ENCODE data around the gene KCNH5. TPM values are rescaled to one million over a fixed set of nuclear protein-coding genes. Genes with fewer than 3 reads are reported as not detected.

Gene KCNH5
- total RNA-seq, 1 donor: under 0.01 TPM

DNA sequence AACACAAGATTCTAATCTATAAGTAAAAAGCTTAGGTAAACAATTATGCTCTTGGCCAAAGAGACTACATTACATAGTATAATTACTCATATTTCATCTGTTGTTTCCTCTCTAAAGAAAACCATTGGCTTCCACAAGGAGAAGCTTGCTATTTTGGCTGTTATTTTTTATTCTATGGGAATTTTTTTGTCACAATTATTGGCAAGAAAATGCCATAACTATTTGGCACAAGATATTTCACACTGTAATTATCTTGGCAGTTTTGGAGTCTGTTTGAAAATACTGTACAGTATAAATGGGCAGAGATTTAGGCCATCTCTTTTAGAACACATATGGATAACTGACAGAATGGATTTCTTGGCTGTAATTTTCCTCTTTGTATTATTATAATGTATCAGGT is 51.2 kb downstream of the KCNH5 start:
- no peak for DNase-seq (ENCODE audit: low read depth in 2 of 3, low spot score in 2 of 3)

- DNase-seq (ENCODE audit: low read depth in 2 of 3, low spot score in 2 of 3): no peak
Measured at GRCh38 chr14:62988967-62989366, 56.3 kb downstream of the KCNH5 start.

DNA sequence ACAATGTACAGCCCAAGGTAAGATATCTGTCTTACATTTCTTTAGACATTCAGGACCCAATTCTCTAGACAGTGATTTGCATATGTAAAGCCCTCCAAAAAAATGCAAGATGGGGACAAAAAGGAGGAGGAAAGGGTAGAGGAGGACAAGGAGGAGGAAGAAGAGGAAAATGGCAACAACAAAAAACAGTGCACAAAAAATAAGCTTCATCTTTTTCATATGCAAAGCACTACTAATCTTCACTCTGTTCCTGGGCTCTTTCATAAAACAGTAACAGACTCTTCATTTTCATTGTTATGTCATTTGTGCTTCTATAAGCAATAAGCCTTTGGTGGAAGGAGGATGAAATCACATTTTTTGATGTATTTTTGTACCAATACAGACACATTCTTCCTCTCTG is 61.4 kb downstream of the KCNH5 start:
- DNase-seq (ENCODE audit: low read depth in 2 of 3, low spot score in 2 of 3): no peak

- DNase-seq (ENCODE audit: low read depth in 2 of 3, low spot score in 2 of 3): no peak
Measured at GRCh38 chr14:62980693-62981092, 64.6 kb downstream of the KCNH5 start.

DNA sequence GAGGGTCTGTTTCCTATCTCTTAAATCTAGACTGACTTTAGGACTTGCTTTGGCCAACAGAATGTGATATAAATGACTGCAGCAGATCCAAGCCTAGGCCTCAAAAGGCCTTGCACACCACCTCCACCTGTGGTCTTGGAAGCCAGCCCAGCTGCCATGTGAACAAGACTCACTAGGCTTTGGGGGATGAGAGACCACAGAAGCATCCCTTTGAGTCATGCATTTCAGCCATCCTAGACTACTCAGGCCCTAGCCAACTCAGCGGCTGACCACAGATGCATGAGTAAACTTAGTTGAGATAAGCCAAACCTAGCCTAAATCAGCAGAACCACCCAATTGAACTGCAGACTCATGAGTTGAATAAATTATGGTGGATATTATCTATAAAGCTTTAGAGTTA is 87.7 kb downstream of the KCNH5 start:
- no peak for DNase-seq (ENCODE audit: low read depth in 2 of 3, low spot score in 2 of 3)

GRCh38 chr14:62956413-62956812 is 88.8 kb downstream of the KCNH5 start:
- DNase-seq (ENCODE audit: low read depth in 2 of 3, low spot score in 2 of 3): no peak

DNA sequence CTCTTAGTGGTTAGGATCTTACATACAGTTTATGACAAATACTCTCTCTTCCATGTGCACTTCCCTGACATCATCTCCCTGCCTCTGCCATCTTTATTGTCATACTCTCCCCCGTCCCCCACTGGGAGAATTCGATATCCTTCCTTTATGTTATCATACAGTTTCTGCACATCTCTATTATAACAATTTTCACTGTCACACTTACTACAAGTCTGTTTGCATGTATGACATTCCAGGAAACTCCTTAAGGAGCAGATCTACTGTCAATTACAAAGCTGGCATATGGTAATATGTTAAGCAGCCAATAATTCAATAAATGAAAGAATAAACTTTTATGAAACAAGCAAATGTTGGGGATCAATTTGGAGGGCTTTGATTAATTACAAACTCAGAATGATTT is 91.1 kb downstream of the KCNH5 start:
- DNase-seq (ENCODE audit: low read depth in 2 of 3, low spot score in 2 of 3): no peak

DNA sequence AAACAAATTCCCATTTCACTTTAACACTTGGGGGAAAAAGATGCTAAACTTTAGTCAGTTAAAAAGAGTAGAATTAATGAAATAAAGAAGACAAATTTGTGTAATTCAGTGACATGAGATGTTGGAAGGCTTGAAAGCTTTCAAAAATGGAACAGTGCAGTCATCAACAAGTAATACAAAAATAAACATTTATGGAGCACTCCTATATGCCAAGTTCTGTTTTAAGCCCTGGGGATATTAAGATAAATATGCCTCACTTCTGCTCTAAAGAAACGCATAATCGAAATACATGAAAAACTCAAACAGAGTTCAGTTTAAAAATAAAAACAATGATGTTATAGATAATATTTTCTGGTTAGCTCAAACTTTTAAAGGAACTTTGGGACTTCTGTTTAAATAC is 93.0 kb downstream of the KCNH5 start:
- no peak for DNase-seq (ENCODE audit: low read depth in 2 of 3, low spot score in 2 of 3)

GRCh38 chr14:62947301-62947700 is 98.0 kb downstream of the KCNH5 start:
- no peak for DNase-seq (ENCODE audit: low read depth in 2 of 3, low spot score in 2 of 3)

- DNase-seq (ENCODE audit: low read depth in 2 of 3, low spot score in 2 of 3): no peak
Measured at GRCh38 chr14:62946221-62946620, 99.0 kb downstream of the KCNH5 start.

- DNase-seq (ENCODE audit: low read depth in 2 of 3, low spot score in 2 of 3): no peak
Measured at GRCh38 chr14:62943202-62943601, 102.1 kb downstream of the KCNH5 start.

GRCh38 chr14:62939970-62940369 is 105.3 kb downstream of the KCNH5 start:
- no peak for DNase-seq (ENCODE audit: low read depth in 2 of 3, low spot score in 2 of 3)

- DNase-seq (ENCODE audit: low read depth in 2 of 3, low spot score in 2 of 3): no peak
Measured at GRCh38 chr14:62938778-62939177, 106.5 kb downstream of the KCNH5 start.

- DNase-seq (ENCODE audit: low read depth in 2 of 3, low spot score in 2 of 3): no peak
Measured at GRCh38 chr14:62934439-62934838, 110.8 kb downstream of the KCNH5 start.

DNA sequence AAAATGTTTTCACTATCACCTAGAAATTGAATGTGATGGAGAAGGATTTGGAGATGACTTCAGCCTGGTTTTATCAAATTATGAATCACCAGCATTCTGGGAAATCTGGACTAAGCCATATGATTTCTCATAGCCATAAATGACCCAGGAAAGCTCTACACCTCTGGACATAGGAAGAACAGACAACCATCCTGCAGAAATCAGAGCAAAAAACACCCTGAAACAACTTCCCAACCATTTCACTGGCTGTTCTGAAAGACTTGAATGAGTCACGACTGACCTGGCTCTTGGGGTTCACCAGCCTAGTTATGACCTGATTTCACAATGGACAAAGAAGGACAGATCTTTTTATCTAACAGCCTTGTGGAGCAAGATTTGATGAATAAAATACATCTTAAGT is 123.8 kb downstream of the KCNH5 start:
- no peak for DNase-seq (ENCODE audit: low read depth in 2 of 3, low spot score in 2 of 3)

GRCh38 chr14:62916551-62916950 is 128.7 kb downstream of the KCNH5 start:
- no peak for DNase-seq (ENCODE audit: low read depth in 2 of 3, low spot score in 2 of 3)

DNA sequence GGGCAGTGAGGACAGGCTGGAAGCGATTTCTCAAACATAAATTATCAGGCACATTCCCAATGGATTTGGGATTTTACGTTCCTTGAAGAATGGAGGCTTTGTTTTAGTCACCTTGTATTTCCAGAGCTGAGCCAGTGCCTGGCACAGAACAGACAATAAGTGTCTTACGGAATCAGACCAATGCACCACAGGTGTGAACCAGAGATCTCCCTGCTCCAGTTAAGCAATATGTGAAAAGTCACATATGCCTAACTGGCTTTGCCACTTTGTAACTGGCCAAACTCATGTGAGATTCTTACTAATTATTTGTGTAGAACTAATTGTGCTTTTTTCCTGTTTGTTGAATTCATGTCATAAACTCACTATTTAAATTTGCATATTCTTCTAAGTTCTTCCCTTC is 130.4 kb downstream of the KCNH5 start:
- no peak for DNase-seq (ENCODE audit: low read depth in 2 of 3, low spot score in 2 of 3)

GRCh38 chr14:62914025-62914424 is 131.2 kb downstream of the KCNH5 start:
- DNase-seq (ENCODE audit: low read depth in 2 of 3, low spot score in 2 of 3): no peak

GRCh38 chr14:62908506-62908905 is 136.8 kb downstream of the KCNH5 start:
- DNase-seq (ENCODE audit: low read depth in 2 of 3, low spot score in 2 of 3): no peak

DNA sequence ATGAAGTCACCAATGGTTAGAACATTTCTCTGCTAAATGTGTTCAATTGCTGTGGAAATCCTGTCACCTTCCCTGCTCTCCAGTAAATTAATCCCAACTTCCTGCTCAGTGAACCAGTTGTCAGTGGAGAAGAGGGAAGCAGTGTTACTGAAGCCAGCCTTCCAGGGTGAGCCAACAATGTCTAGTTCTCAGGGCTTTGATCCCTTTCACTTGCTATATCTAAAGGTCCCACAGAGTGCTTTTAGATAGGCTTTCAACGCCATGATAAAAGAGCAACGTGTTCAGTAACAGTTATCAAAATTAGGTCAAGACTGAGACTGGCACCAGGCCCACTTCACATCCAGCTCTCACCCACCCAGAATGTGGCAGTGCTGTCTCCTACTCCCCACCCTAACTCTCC is 139.7 kb downstream of the KCNH5 start:
- DNase-seq (ENCODE audit: low read depth in 2 of 3, low spot score in 2 of 3): no peak

DNA sequence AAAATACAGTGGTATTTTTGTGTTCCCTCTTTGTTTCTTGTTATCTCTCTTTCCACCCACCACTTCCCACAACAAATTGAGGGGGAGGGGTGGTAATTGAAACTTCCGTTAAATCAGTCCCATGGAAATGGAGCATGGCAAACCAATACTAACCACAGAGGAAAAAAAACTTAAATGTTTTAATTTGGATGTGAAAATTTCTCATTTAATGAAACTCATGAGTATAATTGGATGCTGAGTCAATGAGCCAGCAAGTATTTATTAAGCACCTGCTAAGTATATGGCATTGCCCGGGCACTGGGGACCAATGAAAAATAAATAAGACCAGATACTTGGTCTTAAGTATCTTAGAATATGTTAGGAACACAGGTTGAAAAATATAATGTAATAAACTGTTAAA is 147.5 kb downstream of the KCNH5 start:
- DNase-seq (ENCODE audit: low read depth in 2 of 3, low spot score in 2 of 3): no peak

DNA sequence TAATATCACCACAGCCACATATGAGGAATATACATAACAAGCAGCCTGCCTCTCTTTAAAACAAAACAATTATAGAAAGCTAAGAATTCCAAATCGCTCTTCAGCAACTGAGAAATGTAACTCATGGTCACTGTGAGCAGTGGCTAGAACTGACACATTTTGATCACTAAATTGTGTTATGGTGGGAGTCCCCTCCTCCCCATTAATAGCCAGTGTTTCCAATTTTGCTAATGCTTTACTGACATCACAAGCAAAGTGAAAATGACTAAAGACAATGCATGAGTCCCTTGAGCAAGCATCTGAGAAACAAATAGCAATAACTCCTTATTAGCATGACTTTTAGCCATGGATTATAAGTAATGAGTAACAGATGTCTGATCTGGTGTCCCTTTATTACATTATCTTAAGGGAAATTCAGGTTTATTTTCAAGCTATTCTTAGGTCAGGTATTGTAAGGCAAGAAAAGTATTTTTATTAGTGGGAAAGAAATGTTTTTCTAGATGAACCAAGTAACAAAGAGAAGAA is 148.3 kb downstream of the KCNH5 start:
- no peak for DNase-seq (ENCODE audit: low read depth in 2 of 3, low spot score in 2 of 3)

GRCh38 chr14:62894736-62895135 is 150.5 kb downstream of the KCNH5 start:
- DNase-seq (ENCODE audit: low read depth in 2 of 3, low spot score in 2 of 3): no peak

- no peak for DNase-seq (ENCODE audit: low read depth in 2 of 3, low spot score in 2 of 3)
Measured at GRCh38 chr14:62889364-62889763, 155.9 kb downstream of the KCNH5 start.
